ENCODE results near the gene NPAS4. TPM values are rescaled to one million over a fixed set of nuclear protein-coding genes. Genes with fewer than 3 reads are reported as not detected.
A peak's percentile ranks its signal among the peaks of the same experiment; 100 is the strongest.

The NPAS4 gene
- total and polyA plus RNA-seq, 9 of the 15 experiments (the other 6 are each of a cell fraction or from before 2014, with no cell fraction given) = not detected

GRCh38 chr11:66371627-66372415, 49.0 kb upstream of the NPAS4 start, which contains the start of gene SLC29A2 (continued):
- TF ChIP-seq MBD2 (IDR thresholded peaks at IDR 0.05; ENCODE audit: borderline replicate concordance, low read depth) (peak; percentile 57; the same call in 1 of the 2 replicates), BCOR (IDR thresholded peaks at IDR 0.05) (no peak), MTA1 (IDR thresholded peaks at IDR 0.05; ENCODE audit: borderline replicate concordance) (0 out of 2 replicates have a peak, but pooled peaks have one; percentile 6), ATF6 (CRISPR knock-in tag; IDR thresholded peaks at IDR 0.05) (no peak), PHF8 (IDR thresholded peaks at IDR 0.05; ENCODE audit: borderline replicate concordance, low read length) (peak; percentile 66; the same call in 1 of the 2 replicates), ZNF766 (CRISPR knock-in tag; conservative IDR thresholded peaks at IDR 0.05) (no peak), DEAF1 (CRISPR knock-in tag; IDR thresholded peaks at IDR 0.05) (no peak), HNRNPK (IDR thresholded peaks at IDR 0.05; ENCODE audit: low read depth, low read length, poor library complexity, severe bottlenecking) (no peak), ZBED1 (IDR thresholded peaks at IDR 0.05) (no peak), MYC (IDR thresholded peaks at IDR 0.05; ENCODE audit: low read depth, low read length) (no peak; the same call in 1 of the 2 replicates), MYC (CRISPR knock-in tag; IDR thresholded peaks at IDR 0.05; ENCODE audit: borderline replicate concordance, low read depth) (no peak), ZNF24 (IDR thresholded peaks at IDR 0.05) (no peak), ZBTB7A (IDR thresholded peaks at IDR 0.05; ENCODE audit: borderline replicate concordance, control insufficient read depth, low read depth, low read length) (peak; percentile 96), ASH1L (IDR thresholded peaks at IDR 0.05; ENCODE audit: borderline replicate concordance, low read depth, partially characterized antibody) (no peak), HLTF (IDR thresholded peaks at IDR 0.05) (0 out of 2 replicates have a peak, but pooled peaks have one; percentile 10), HDAC3 (IDR thresholded peaks at IDR 0.05; ENCODE audit: borderline replicate concordance, partially characterized antibody) (no peak), ZNF384 (IDR thresholded peaks at IDR 0.05; ENCODE audit: low read depth, low read length) (no peak), PRPF4 (IDR thresholded peaks at IDR 0.05; ENCODE audit: insufficient read depth, low read depth, low read length, poor library complexity, severe bottlenecking) (no peak), MEF2D (tag; conservative IDR thresholded peaks at IDR 0.05; ENCODE audit: low read depth) (no peak), MAFF (IDR thresholded peaks at IDR 0.05; ENCODE audit: low read length) (no peak)
